Mesendoderm (in vitro differentiated cells): ENCODE measurements around the gene MAST4.

Experiments used
- DNase-seq: peaks from one replicate; pipeline ENCODE4 v3.0.0; 2013
- H2AK5ac ChIP-seq: 2 replicates; pipeline ENCODE4 v1.6.1; 2013; ENCODE audit warnings: low read length, inconsistent platforms
- H2BK120ac ChIP-seq: 2 replicates; pipeline ENCODE4 v1.6.1; 2013; ENCODE audit warnings: low read depth, mild to moderate bottlenecking, low read length, moderate library complexity, mixed read lengths
- H2BK15ac ChIP-seq: replicated peaks from 2 replicates; pipeline ENCODE4 v1.6.1; 2013; ENCODE audit warnings: low read depth, mild to moderate bottlenecking, moderate library complexity
- H2BK5ac ChIP-seq: 2 replicates; pipeline ENCODE4 v1.6.1; 2013; ENCODE audit warnings: low read length, inconsistent platforms
- H3K18ac ChIP-seq: 2 replicates; pipeline ENCODE4 v1.6.1; 2013; ENCODE audit warnings: mild to moderate bottlenecking, low read length, mixed read lengths
- H3K23ac ChIP-seq: one replicate; pipeline ENCODE4 v1.6.1; 2013; ENCODE audit warnings: low read length
- H3K27ac ChIP-seq: 2 replicates; pipeline ENCODE4 v1.5.1; 2013; ENCODE audit warnings: low read depth, mild to moderate bottlenecking, inconsistent platforms, low read length, moderate library complexity
- H3K27me3 ChIP-seq: 2 replicates; pipeline ENCODE4 v1.6.1; 2013; ENCODE audit warnings: low read length, control low read depth, mild to moderate bottlenecking, inconsistent platforms; ENCODE audit not compliant: insufficient read depth, poor library complexity
- H3K36me3 ChIP-seq: 2 replicates; pipeline ENCODE4 v1.6.1; 2013; ENCODE audit warnings: low read length, inconsistent platforms; ENCODE audit not compliant: control insufficient read depth, insufficient read depth
- H3K4ac ChIP-seq: one replicate; pipeline ENCODE4 v1.6.1; 2013; ENCODE audit warnings: low read depth, mild to moderate bottlenecking, low read length, moderate library complexity
- H3K4me1 ChIP-seq: 2 replicates; pipeline ENCODE4 v1.6.1; 2013; ENCODE audit warnings: low read depth, low read length, inconsistent platforms; ENCODE audit not compliant: control insufficient read depth
- H3K4me2 ChIP-seq: 2 replicates; pipeline ENCODE4 v1.6.1; 2013; ENCODE audit warnings: low read length
- H3K4me3 ChIP-seq: 2 replicates; pipeline ENCODE4 v1.5.1; 2013; ENCODE audit warnings: mild to moderate bottlenecking, low read length
- H3K56ac ChIP-seq: one replicate; pipeline ENCODE4 v1.6.1; 2013; ENCODE audit warnings: low read length
- H3K79me1 ChIP-seq: 2 replicates; pipeline ENCODE4 v1.6.1; 2013; ENCODE audit warnings: low read length, inconsistent platforms
- H3K79me2 ChIP-seq: 2 replicates; pipeline ENCODE4 v1.6.1; 2013; ENCODE audit warnings: mild to moderate bottlenecking, low read length; ENCODE audit not compliant: control insufficient read depth, insufficient read depth
- H3K9ac ChIP-seq: 2 replicates; pipeline ENCODE4 v1.6.1; 2013; ENCODE audit warnings: low read length, inconsistent platforms
- H4K5ac ChIP-seq: one replicate; pipeline ENCODE4 v1.6.1; 2013; ENCODE audit warnings: low read length
- H4K8ac ChIP-seq: one replicate; pipeline ENCODE4 v1.6.1; 2013; ENCODE audit warnings: low read depth, mild to moderate bottlenecking, control low read depth, low read length, moderate library complexity
- WGBS: extraction: QIAGEN DNeasy Blood & Tissue Kit; methylation state at CpG from one replicate; pipeline ENCODE4 v1.1.7; 2013; ENCODE audit warnings: low lambda C conversion rate, missing lambda C conversion rate; ENCODE audit not compliant: insufficient coverage; ENCODE audit errors: extremely low coverage; 5-methylcytosine and 5-hydroxymethylcytosine counted together

MAST4 gene

DNA sequence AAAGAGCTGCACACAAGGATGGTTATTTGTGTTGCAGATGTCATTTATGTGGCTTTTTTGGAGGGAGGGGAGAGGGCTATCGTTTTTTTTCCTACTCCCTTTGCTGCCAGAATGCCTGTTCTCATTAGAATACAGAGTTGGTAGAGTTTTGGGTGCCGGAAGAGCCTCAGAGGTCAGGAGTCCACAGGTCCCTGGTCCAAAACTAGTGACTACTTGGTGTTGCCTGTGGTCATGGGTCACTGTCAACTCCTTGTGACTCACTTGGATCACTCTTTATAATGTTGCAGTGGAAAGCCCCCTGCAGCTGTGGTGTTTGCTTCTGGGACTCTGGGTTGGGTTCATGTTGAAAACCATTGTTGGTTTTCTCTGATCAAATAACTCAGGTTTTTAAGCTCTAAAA lies 131.4 kb downstream of the MAST4 start:
- Histone ChIP-seq H3K4ac (no peak overlapping the region), H3K18ac (no peak overlapping the region), H3K79me2 (no peaks in the 10 kb centered on the region), H3K27ac (no peak overlapping the region), H3K4me3 (no peak overlapping the region), H3K27me3 (no peaks in the 10 kb centered on the region), H2BK120ac (no peak overlapping the region), H4K5ac (no peak overlapping the region), H3K36me3 (no peaks in the 10 kb centered on the region), H3K9ac (no peak overlapping the region), H3K4me1 (no peaks in the 10 kb centered on the region), H3K79me1 (no peaks in the 10 kb centered on the region), H4K8ac (no peak overlapping the region), H3K23ac (no peak overlapping the region), H2BK15ac (no peak overlapping the region), H2BK5ac (no peak overlapping the region), H3K56ac (no peak overlapping the region), H3K4me2 (no peak overlapping the region), H2AK5ac (no peak overlapping the region)
- DNase-seq: no peak
- no CpG with 5 or more reads among the region's 2 CpGs for WGBS

DNA sequence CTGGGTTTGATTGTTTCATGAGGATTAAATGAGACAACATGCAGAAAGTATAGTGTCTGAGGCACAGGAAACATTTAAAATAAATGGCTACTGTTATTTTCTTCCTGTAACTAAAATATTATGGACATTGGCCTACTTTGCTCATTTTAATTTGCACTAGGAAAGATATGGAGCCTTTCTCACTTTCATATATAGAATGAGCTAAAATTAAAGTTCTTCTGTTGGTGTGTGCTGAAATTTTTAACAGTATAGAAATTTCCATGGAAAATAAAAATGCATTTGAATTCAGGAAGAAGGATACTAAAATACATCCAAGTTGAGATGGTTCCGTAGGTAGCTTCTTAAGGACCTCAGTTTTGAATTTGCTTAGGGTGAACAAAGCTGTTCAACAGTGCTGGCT lies 131.9 kb downstream of the MAST4 start:
- Histone ChIP-seq H2BK120ac (no peak overlapping the region), H2BK5ac (no peak overlapping the region), H3K23ac (no peak overlapping the region), H3K4me3 (no peak overlapping the region), H3K27me3 (no peaks in the 10 kb centered on the region), H3K36me3 (no peaks in the 10 kb centered on the region), H4K5ac (no peak overlapping the region), H3K4me2 (no peak overlapping the region), H3K27ac (no peak overlapping the region), H3K4me1 (no peaks in the 10 kb centered on the region), H3K79me2 (no peaks in the 10 kb centered on the region), H3K79me1 (no peaks in the 10 kb centered on the region), H3K4ac (no peak overlapping the region), H3K9ac (no peak overlapping the region), H3K56ac (no peak overlapping the region), H4K8ac (no peak overlapping the region), H3K18ac (no peak overlapping the region), H2BK15ac (no peak overlapping the region), H2AK5ac (no peak overlapping the region)
- no CpG with 5 or more reads among the region's 1 CpG for WGBS
- no peak for DNase-seq

DNA sequence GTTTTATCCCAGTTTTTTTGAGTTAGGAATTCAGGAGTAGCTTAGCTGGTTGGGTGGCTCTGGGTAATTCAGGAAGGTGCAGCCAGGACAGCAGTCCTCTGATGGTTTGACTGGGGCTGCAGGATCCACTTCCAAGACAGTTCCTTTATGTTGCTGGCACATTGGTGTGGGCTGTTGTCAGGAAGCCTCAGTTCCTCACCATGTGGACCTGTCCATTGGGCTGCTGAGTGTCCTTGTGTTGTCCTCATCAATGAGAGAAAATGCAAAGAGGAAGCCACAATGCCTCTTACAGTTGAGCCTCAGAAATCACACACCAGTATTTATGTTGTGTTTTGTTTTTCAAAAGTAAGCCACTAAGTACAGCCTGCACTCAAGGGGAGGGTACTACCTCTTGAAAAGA lies 140.9 kb downstream of the MAST4 start:
- H3K36me3 ChIP-seq: no peaks in the 10 kb centered on the region
- no peak overlapping the region for H3K4me3 ChIP-seq
- no peak overlapping the region for H3K56ac ChIP-seq
- H3K4me2 ChIP-seq: no peak overlapping the region
- no peak for DNase-seq
- no peak overlapping the region for H3K23ac ChIP-seq
- H3K79me2 ChIP-seq: no peaks in the 10 kb centered on the region
- H2BK15ac ChIP-seq: no peak overlapping the region
- no peak overlapping the region for H4K8ac ChIP-seq
- no peaks in the 10 kb centered on the region for H3K79me1 ChIP-seq
- H3K18ac ChIP-seq: no peak overlapping the region
- H3K27me3 ChIP-seq: no peaks in the 10 kb centered on the region
- no peak overlapping the region for H3K9ac ChIP-seq
- H2BK5ac ChIP-seq: no peak overlapping the region
- no peak overlapping the region for H3K27ac ChIP-seq
- H2BK120ac ChIP-seq: no peak overlapping the region
- H2AK5ac ChIP-seq: no peak overlapping the region
- H3K4ac ChIP-seq: no peak overlapping the region
- no peaks in the 10 kb centered on the region for H3K4me1 ChIP-seq
- H4K5ac ChIP-seq: no peak overlapping the region

DNA sequence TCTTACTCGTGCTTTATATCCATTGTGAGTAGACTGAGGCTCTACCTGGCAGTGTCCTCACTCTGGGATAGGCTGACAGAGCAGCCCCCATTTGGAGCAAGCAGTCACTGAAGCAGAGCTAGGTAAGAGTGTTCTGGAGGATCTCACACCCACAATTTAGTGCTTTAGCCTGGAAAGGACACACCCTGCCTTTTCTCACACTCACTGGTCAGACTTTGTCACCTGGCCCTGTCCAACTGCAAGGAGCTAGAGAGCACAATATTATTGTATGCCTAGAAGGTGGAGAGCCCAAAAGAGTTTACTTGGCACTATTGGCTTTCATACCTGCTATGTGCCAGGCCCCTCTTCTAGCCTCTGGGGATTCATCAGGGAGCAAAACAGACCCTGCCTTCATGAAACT lies 141.9 kb downstream of the MAST4 start:
- no peaks in the 10 kb centered on the region for H3K36me3 ChIP-seq
- no peaks in the 10 kb centered on the region for H3K79me1 ChIP-seq
- H3K18ac ChIP-seq: no peak overlapping the region
- H3K79me2 ChIP-seq: no peaks in the 10 kb centered on the region
- H2BK15ac ChIP-seq: no peak overlapping the region
- no peak overlapping the region for H3K23ac ChIP-seq
- no CpG with 5 or more reads among the region's 1 CpG for WGBS
- no peak for DNase-seq
- H4K8ac ChIP-seq: no peak overlapping the region
- H3K56ac ChIP-seq: no peak overlapping the region
- H3K4me1 ChIP-seq: no peaks in the 10 kb centered on the region
- H3K4me2 ChIP-seq: no peak overlapping the region
- H3K4me3 ChIP-seq: no peak overlapping the region
- H3K27ac ChIP-seq: no peak overlapping the region
- H2BK120ac ChIP-seq: no peak overlapping the region
- no peak overlapping the region for H2BK5ac ChIP-seq
- H2AK5ac ChIP-seq: no peak overlapping the region
- H3K9ac ChIP-seq: no peak overlapping the region
- no peaks in the 10 kb centered on the region for H3K27me3 ChIP-seq
- H4K5ac ChIP-seq: no peak overlapping the region
- H3K4ac ChIP-seq: no peak overlapping the region

DNA sequence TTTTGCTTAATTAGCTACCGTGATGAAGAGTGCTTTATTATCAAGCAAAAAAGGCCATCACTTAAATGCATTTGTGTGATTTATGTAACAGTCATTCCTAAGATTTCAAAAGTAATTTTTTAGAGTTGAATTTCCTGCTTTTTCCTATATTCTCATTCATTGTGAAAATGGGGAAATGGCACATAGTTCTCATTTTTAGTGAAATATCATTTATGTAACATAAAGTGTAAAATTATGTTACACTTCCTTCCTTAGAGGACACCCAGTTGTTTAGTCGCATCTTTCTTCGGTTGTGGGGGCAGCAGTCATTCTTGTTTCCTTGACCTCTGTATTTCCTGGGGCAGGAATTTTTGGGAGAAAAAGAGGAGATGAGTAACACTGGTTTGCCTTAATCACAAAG lies 142.8 kb downstream of the MAST4 start:
- Histone ChIP-seq H2BK5ac (no peak overlapping the region), H3K4me2 (no peak overlapping the region), H4K5ac (no peak overlapping the region), H3K4me3 (no peak overlapping the region), H3K18ac (no peak overlapping the region), H3K23ac (no peak overlapping the region), H3K56ac (no peak overlapping the region), H3K4me1 (no peaks in the 10 kb centered on the region), H3K27ac (no peak overlapping the region), H2BK120ac (no peak overlapping the region), H3K79me1 (no peaks in the 10 kb centered on the region), H3K27me3 (no peaks in the 10 kb centered on the region), H3K36me3 (no peaks in the 10 kb centered on the region), H3K9ac (no peak overlapping the region), H3K79me2 (no peaks in the 10 kb centered on the region), H4K8ac (no peak overlapping the region), H2AK5ac (no peak overlapping the region), H3K4ac (no peak overlapping the region), H2BK15ac (no peak overlapping the region)
- no CpG with 5 or more reads among the region's 3 CpGs for WGBS
- no peak for DNase-seq

DNA sequence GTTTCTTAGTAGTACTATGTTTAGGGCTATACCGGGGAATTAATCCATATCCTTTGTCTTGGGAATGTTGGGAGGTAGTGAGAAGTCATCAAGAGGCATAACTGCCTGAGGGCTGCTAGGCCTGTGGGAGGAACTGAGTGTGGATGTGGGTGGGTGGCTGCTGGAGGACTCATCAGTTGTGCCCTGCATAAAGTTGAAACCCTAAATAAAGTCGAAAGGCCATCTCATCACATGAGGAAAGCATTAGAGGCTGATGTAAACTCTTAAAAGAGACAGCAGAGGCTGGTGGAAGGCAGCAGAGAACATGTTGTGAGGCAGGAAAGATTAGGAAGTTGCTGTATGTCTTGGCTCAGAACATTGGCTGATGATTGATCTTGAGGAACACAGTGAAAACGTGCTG lies 143.8 kb downstream of the MAST4 start:
- Histone ChIP-seq H4K8ac (no peak overlapping the region), H3K27ac (no peak overlapping the region), H3K4me1 (no peaks in the 10 kb centered on the region), H2BK15ac (no peak overlapping the region), H3K4me3 (no peak overlapping the region), H2BK5ac (no peak overlapping the region), H2AK5ac (no peak overlapping the region), H3K23ac (no peak overlapping the region), H3K27me3 (no peaks in the 10 kb centered on the region), H3K56ac (no peak overlapping the region), H3K36me3 (no peaks in the 10 kb centered on the region), H3K79me1 (no peaks in the 10 kb centered on the region), H2BK120ac (no peak overlapping the region), H4K5ac (no peak overlapping the region), H3K4me2 (no peak overlapping the region), H3K9ac (no peak overlapping the region), H3K79me2 (no peaks in the 10 kb centered on the region), H3K4ac (no peak overlapping the region), H3K18ac (no peak overlapping the region)
- DNase-seq: no peak
- no CpG with 5 or more reads among the region's 3 CpGs for WGBS
